Measurements from ENCODE around the gene EYS.
"Not testable (repeated sequence)": the region's sequence is repeated elsewhere in the genome, so short reads cannot be mapped to it uniquely, and the experiment has no call there.

The EYS gene

GRCh38 chr6:63881791-63882190, 1825.2 kb downstream of the EYS start:
- DNase-seq (ENCODE audit: low spot score) (no peak), FAIRE-seq (no peak)

GRCh38 chr6:63872233-63872632, 1834.8 kb downstream of the EYS start:
- DNase-seq (ENCODE audit: low spot score) (no peak), FAIRE-seq (no peak)

GRCh38 chr6:63868351-63868750, 1838.7 kb downstream of the EYS start:
- DNase-seq (ENCODE audit: low spot score) (no peak), FAIRE-seq (no peak)

GRCh38 chr6:63864671-63865318, 1842.2 kb downstream of the EYS start:
- DNase-seq (ENCODE audit: low spot score) (no peak), FAIRE-seq (no peak)

GRCh38 chr6:63864061-63864460, 1843.0 kb downstream of the EYS start:
- FAIRE-seq: no peak
- no peak for DNase-seq (ENCODE audit: low spot score)

GRCh38 chr6:63862486-63863198, 1844.4 kb downstream of the EYS start:
- FAIRE-seq (no peak), DNase-seq (ENCODE audit: low spot score) (no peak)

GRCh38 chr6:63859528-63859927, 1847.5 kb downstream of the EYS start:
- no peak for DNase-seq (ENCODE audit: low spot score)
- no peak for FAIRE-seq

GRCh38 chr6:63858691-63859090, 1848.3 kb downstream of the EYS start:
- DNase-seq (ENCODE audit: low spot score) (no peak), FAIRE-seq (no peak)

- no peak for FAIRE-seq
These were observed 1850.8 kb downstream of the EYS start for GRCh38 chr6:63856271-63856670.

GRCh38 chr6:63844287-63844686, 1862.7 kb downstream of the EYS start:
- DNase-seq (ENCODE audit: low spot score) (no peak), FAIRE-seq (no peak)

More at GRCh38 chr6:63856271-63856670, 1850.8 kb downstream of the EYS start:
- DNase-seq (ENCODE audit: low spot score): no peak

- DNase-seq (ENCODE audit: low spot score) (no peak), FAIRE-seq (no peak)
These were observed 1867.5 kb downstream of the EYS start for GRCh38 chr6:63839485-63839884.

GRCh38 chr6:63828678-63829077, 1878.3 kb downstream of the EYS start:
- not testable (repeated sequence) for DNase-seq (ENCODE audit: low spot score); FAIRE-seq

GRCh38 chr6:63824722-63825121, 1882.3 kb downstream of the EYS start:
- FAIRE-seq: no peak
- no peak for DNase-seq (ENCODE audit: low spot score)

- DNase-seq (ENCODE audit: low spot score) (no peak), FAIRE-seq (no peak)
These were observed 1885.6 kb downstream of the EYS start for GRCh38 chr6:63821442-63821841.

GRCh38 chr6:63819831-63820230, 1887.2 kb downstream of the EYS start:
- no peak for FAIRE-seq
- no peak for DNase-seq (ENCODE audit: low spot score)

GRCh38 chr6:63817492-63818050, 1889.5 kb downstream of the EYS start:
- DNase-seq (ENCODE audit: low spot score) (no peak), FAIRE-seq (no peak)

- FAIRE-seq: no peak
- DNase-seq (ENCODE audit: low spot score): no peak
These were observed 1890.0 kb downstream of the EYS start for GRCh38 chr6:63816982-63817436.

- FAIRE-seq (no peak), DNase-seq (ENCODE audit: low spot score) (no peak)
These were observed 1890.5 kb downstream of the EYS start for GRCh38 chr6:63816401-63816981.

GRCh38 chr6:63814459-63814858, 1892.6 kb downstream of the EYS start:
- FAIRE-seq: no peak
- DNase-seq (ENCODE audit: low spot score): no peak

GRCh38 chr6:63813566-63814120, 1893.4 kb downstream of the EYS start:
- DNase-seq (ENCODE audit: low spot score) (no peak), FAIRE-seq (no peak)

GRCh38 chr6:63808576-63808975, 1898.5 kb downstream of the EYS start:
- FAIRE-seq: no peak
- DNase-seq (ENCODE audit: low spot score): no peak

GRCh38 chr6:63807056-63807455, 1900.0 kb downstream of the EYS start:
- no peak for FAIRE-seq
- no peak for DNase-seq (ENCODE audit: low spot score)
